ENCODE data around the gene ZNF326. TPM values are rescaled to one million over a fixed set of nuclear protein-coding genes. Genes with fewer than 3 reads are reported as not detected.

ZNF326 gene
- total RNA-seq, 1 donor from 2014 or later, result 12.8 TPM

DNA sequence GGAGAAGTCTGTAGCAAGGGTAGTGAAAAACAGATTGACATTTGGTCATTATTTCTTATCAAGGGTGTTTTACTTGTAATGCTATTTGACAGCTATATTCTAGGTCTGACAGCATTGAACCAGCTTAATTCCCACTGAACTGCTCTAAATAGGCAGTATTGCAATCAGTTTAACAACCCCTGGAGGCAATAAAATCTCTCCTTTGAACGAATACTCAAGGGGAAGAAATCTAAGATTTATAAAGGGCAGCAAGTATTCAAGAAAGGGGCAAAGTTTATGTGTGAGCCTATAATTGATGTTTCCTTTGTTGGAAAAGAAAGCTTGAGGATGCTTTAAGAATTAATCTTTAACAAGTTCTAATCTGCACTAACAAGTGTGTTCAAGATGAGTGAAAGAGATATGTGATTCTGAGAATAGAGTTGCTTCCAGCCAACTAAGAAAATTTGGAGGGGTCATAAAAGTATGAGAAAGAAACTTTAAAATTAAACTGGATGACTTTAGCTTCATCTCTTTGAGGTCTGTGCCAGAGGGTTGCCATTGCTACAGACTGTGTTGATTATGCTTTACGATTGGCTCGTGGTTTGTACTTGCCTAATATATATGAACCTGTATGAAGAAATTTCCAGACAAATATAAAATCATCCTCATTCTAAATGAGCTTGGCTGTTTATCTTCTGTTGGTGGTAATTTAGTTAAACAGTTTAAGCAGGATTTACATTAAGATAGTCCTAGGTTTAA is 72.5 kb downstream of the ZNF326 start:
- TF ChIP-seq, protein P1, sequence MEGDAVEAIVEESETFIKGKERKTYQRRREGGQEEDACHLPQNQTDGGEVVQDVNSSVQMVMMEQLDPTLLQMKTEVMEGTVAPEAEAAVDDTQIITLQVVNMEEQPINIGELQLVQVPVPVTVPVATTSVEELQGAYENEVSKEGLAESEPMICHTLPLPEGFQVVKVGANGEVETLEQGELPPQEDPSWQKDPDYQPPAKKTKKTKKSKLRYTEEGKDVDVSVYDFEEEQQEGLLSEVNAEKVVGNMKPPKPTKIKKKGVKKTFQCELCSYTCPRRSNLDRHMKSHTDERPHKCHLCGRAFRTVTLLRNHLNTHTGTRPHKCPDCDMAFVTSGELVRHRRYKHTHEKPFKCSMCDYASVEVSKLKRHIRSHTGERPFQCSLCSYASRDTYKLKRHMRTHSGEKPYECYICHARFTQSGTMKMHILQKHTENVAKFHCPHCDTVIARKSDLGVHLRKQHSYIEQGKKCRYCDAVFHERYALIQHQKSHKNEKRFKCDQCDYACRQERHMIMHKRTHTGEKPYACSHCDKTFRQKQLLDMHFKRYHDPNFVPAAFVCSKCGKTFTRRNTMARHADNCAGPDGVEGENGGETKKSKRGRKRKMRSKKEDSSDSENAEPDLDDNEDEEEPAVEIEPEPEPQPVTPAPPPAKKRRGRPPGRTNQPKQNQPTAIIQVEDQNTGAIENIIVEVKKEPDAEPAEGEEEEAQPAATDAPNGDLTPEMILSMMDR (IDR thresholded peaks at IDR 0.05), result no peak
- TF ChIP-seq POLR2A (IDR thresholded peaks at IDR 0.05), result no peak
- TF ChIP-seq POLR2AphosphoS5 (IDR thresholded peaks at IDR 0.05; ENCODE audit: insufficient read depth in 1 of 2, low read depth in 1 of 2), result no peak
- intact Hi-C loops (cut with DNase I), result no loop called here
- Histone ChIP-seq H3K27ac (no peak overlapping the region), H3K4me3 (no peak overlapping the region), H3K36me3 (no peaks in the 10 kb centered on the region), H3K4me1 (no peaks in the 10 kb centered on the region), H3K27me3 (no peaks in the 10 kb centered on the region), H3K9me3 (no peaks in the 10 kb centered on the region)
- DNase-seq (ENCODE audit: extremely low spot score in 2 of 2), result no peak

DNA sequence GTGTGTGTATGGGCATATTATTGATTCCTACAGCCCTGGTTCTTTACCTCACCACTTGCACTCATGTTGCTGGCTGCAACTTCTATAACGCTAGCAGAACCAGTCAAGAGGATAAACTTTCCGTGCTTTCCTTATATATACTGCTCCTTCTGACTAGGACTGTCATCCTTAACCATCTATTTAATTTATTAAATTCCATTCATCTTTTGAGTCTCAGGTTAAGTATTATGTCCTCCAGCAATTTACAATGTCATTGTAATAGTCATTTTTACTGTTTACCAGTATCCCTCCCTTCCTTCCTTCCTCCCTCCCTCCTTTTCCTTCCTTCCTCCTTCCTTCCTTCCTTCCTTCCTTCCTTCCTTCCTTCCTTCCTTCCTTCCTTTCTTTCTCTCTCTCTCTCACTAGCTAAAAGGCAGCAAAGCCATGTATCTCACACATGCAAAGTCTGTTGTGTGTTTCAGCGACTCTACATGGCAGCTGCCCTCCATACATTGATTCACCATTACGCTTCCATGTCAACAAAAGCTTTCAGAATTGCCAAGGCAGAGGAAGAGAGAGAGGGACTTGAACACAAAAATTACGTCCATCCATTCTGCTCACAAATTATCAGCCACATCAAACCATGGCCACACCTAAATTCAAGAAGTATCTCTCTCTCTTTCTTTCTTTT is 73.8 kb downstream of the ZNF326 start:
- DNase-seq (ENCODE audit: extremely low spot score in 2 of 2), result no peak
- no peaks in the 10 kb centered on the region for H3K9me3 ChIP-seq
- H3K27ac ChIP-seq, result no peak overlapping the region
- H3K4me3 ChIP-seq, result no peak overlapping the region
- no peaks in the 10 kb centered on the region for H3K27me3 ChIP-seq
- H3K4me1 ChIP-seq, result no peaks in the 10 kb centered on the region
- H3K36me3 ChIP-seq, result no peaks in the 10 kb centered on the region
- intact Hi-C loops (cut with DNase I), result no loop called here
- TF ChIP-seq POLR2A (IDR thresholded peaks at IDR 0.05) (no peak), POLR2AphosphoS5 (IDR thresholded peaks at IDR 0.05; ENCODE audit: insufficient read depth in 1 of 2, low read depth in 1 of 2) (no peak)
- TF ChIP-seq, protein P1 (IDR thresholded peaks at IDR 0.05), result no peak

DNA sequence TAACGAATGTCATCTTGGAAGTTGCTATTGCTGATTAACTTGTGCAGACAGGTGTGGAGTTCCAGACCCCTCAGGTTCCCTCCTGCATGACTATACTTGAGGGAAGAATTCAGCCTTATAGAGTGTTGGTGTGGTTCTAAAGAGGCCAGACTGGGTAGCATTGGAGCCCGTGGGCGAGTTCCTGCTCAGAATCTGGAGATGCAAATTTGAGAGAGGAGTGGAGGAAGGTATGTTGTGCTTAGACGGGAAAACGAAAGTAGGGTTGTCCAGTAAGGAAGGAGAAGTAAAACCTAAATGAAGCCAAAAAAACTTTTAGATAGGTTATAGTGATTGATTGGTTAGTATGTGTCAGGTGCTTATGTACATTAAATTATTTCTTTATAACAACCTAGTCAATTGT is 79.2 kb downstream of the ZNF326 start:
- TF ChIP-seq POLR2AphosphoS5 (IDR thresholded peaks at IDR 0.05; ENCODE audit: insufficient read depth in 1 of 2, low read depth in 1 of 2) (no peak), POLR2A (IDR thresholded peaks at IDR 0.05) (no peak)
- TF ChIP-seq, protein P1 (IDR thresholded peaks at IDR 0.05), result no peak
- DNase-seq (ENCODE audit: extremely low spot score in 2 of 2), result no peak
- intact Hi-C loops (cut with DNase I), result no loop called here
- H3K9me3 ChIP-seq, result no peaks in the 10 kb centered on the region
- H3K27ac ChIP-seq, result no peak overlapping the region
- H3K27me3 ChIP-seq, result no peaks in the 10 kb centered on the region
- H3K4me1 ChIP-seq, result no peaks in the 10 kb centered on the region
- H3K36me3 ChIP-seq, result no peaks in the 10 kb centered on the region
- no peak overlapping the region for H3K4me3 ChIP-seq

DNA sequence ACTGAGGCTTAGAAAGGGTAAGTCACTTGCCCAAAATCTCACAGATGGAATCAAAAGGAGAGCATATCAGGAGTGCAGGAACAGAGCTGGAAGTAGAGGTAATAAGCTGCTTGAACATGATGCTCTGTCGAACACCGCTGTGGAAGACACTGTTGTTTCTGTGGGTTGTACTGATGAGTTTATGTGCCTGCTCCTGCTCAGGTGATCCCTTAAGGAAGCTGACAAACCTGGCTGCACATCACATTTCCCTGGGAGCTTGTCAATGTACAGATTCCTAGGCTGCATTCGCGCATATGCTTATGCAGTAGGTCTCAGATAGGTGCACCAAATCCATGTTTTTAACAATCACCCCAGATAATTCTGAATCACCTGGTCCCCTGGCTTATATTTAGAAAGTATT is 79.7 kb downstream of the ZNF326 start:
- intact Hi-C loops (cut with DNase I), result no loop called here
- H3K36me3 ChIP-seq, result no peaks in the 10 kb centered on the region
- no peaks in the 10 kb centered on the region for H3K4me1 ChIP-seq
- no peak overlapping the region for H3K27ac ChIP-seq
- TF ChIP-seq, protein P1 (IDR thresholded peaks at IDR 0.05), result no peak
- no peak for TF ChIP-seq POLR2A (IDR thresholded peaks at IDR 0.05)
- TF ChIP-seq POLR2AphosphoS5 (IDR thresholded peaks at IDR 0.05; ENCODE audit: insufficient read depth in 1 of 2, low read depth in 1 of 2), result no peak
- DNase-seq (ENCODE audit: extremely low spot score in 2 of 2), result no peak
- no peaks in the 10 kb centered on the region for H3K9me3 ChIP-seq
- H3K27me3 ChIP-seq, result no peaks in the 10 kb centered on the region
- H3K4me3 ChIP-seq, result no peak overlapping the region

DNA sequence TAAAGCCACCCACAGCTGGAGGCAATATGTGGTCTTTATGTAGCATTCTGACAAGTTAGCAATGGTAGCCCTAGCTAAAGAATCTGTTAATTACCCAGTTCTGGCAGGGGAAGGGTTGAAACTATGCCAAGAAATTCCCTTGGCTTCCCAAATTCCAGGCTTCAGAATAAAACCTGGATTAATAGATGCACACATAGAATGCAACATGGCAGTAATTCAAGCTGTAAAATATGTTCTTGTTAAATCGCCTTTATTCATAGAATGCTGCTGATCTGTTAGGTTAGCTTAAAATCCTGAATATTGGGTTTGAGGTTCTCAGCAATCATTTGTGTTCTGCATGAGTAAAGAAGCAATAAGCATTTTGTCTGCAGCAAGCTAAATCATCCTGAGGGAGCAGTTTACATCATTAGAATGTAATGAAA is 80.1 kb downstream of the ZNF326 start:
- no peaks in the 10 kb centered on the region for H3K36me3 ChIP-seq

More for the DNA sequence above, 80.1 kb downstream of the ZNF326 start:
- no peak overlapping the region for H3K4me3 ChIP-seq
- no peak overlapping the region for H3K27ac ChIP-seq
- intact Hi-C loops (cut with DNase I), result no loop called here
- no peaks in the 10 kb centered on the region for H3K4me1 ChIP-seq
- no peak for DNase-seq (ENCODE audit: extremely low spot score in 2 of 2)
- TF ChIP-seq POLR2A (IDR thresholded peaks at IDR 0.05) (no peak), POLR2AphosphoS5 (IDR thresholded peaks at IDR 0.05; ENCODE audit: insufficient read depth in 1 of 2, low read depth in 1 of 2) (no peak)
- TF ChIP-seq, protein P1 (IDR thresholded peaks at IDR 0.05), result no peak
- H3K27me3 ChIP-seq, result no peaks in the 10 kb centered on the region
- H3K9me3 ChIP-seq, result no peaks in the 10 kb centered on the region
